ENCODE measurements around the gene U2AF1L4. TPM values are rescaled to one million over a fixed set of nuclear protein-coding genes. Genes with fewer than 3 reads are reported as not detected.

U2AF1L4 gene
- total RNA-seq, 1 donor from 2014 or later = 19.4 TPM

GRCh38 chr19:35777086-35777841, 32.0 kb upstream of the U2AF1L4 start:
- no peaks in the 10 kb centered on the region for H3K36me3 Mint-ChIP-seq (ENCODE audit: low read depth)
- peaks cover 9% of the 10 kb centered on the region for H3K27me3 Mint-ChIP-seq (ENCODE audit: low read depth)
- H3K9me3 Mint-ChIP-seq = no peaks in the 10 kb centered on the region
- DNase-seq (ENCODE audit: low read depth, low spot score) = peak; percentile 44
- peak overlapping the region; percentile 23 for H3K27ac Mint-ChIP-seq (ENCODE audit: unreplicated experiment)
- TF ChIP-seq, protein P1, sequence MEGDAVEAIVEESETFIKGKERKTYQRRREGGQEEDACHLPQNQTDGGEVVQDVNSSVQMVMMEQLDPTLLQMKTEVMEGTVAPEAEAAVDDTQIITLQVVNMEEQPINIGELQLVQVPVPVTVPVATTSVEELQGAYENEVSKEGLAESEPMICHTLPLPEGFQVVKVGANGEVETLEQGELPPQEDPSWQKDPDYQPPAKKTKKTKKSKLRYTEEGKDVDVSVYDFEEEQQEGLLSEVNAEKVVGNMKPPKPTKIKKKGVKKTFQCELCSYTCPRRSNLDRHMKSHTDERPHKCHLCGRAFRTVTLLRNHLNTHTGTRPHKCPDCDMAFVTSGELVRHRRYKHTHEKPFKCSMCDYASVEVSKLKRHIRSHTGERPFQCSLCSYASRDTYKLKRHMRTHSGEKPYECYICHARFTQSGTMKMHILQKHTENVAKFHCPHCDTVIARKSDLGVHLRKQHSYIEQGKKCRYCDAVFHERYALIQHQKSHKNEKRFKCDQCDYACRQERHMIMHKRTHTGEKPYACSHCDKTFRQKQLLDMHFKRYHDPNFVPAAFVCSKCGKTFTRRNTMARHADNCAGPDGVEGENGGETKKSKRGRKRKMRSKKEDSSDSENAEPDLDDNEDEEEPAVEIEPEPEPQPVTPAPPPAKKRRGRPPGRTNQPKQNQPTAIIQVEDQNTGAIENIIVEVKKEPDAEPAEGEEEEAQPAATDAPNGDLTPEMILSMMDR (conservative IDR thresholded peaks at IDR 0.05) = no peak
- peak overlapping the region; percentile 87 for H3K4me3 Mint-ChIP-seq
- peaks cover 34% of the 10 kb centered on the region for H3K4me1 Mint-ChIP-seq

GRCh38 chr19:35776102-35776788, 31.0 kb upstream of the U2AF1L4 start:
- no peaks in the 10 kb centered on the region for H3K36me3 Mint-ChIP-seq (ENCODE audit: low read depth)
- H3K4me1 Mint-ChIP-seq = peaks cover 34% of the 10 kb centered on the region
- H3K27ac Mint-ChIP-seq (ENCODE audit: unreplicated experiment) = peak overlapping the region; percentile 78
- H3K9me3 Mint-ChIP-seq = no peaks in the 10 kb centered on the region
- TF ChIP-seq, protein P1 (conservative IDR thresholded peaks at IDR 0.05) = no peak
- peak overlapping the region; percentile 87 for H3K4me3 Mint-ChIP-seq
- peaks cover 9% of the 10 kb centered on the region for H3K27me3 Mint-ChIP-seq (ENCODE audit: low read depth)
- peak; percentile 31 for DNase-seq (ENCODE audit: low read depth, low spot score)

GRCh38 chr19:35775298-35776101, 30.3 kb upstream of the U2AF1L4 start, which contains the start of gene ARHGAP33:
Gene ARHGAP33 (plus strand): TSS chr19:35775564. CDS start chr19:35775659, 95 bp downstream.
- peaks cover 34% of the 10 kb centered on the region for H3K4me1 Mint-ChIP-seq
- H3K27ac Mint-ChIP-seq (ENCODE audit: unreplicated experiment) = peak within 1 kb of the TSS; percentile 78

DNA sequence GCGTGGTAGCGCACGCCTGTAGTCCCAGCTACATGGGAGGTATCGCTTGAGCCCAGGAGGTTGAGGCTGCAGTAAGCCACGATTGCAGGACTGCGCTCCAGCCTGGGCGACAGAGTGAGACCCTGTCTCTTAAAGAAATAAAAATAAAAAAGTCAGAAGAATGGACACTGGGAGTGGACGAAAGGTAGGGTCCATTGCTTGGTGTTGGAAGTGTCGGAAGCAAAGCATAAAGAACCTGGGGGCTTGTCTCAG, 29.8 kb upstream of the U2AF1L4 start:
- Mint-ChIP-seq H3K4me1 (peaks cover 34% of the 10 kb centered on the region), H3K27me3 (ENCODE audit: low read depth) (peaks cover 9% of the 10 kb centered on the region), H3K27ac (ENCODE audit: unreplicated experiment) (no peak overlapping the region), H3K4me3 (peak overlapping the region; percentile 91), H3K9me3 (no peaks in the 10 kb centered on the region), H3K36me3 (ENCODE audit: low read depth) (peaks cover 2% of the 10 kb centered on the region)
- TF ChIP-seq, protein P1 (conservative IDR thresholded peaks at IDR 0.05) = no peak
- no peak for DNase-seq (ENCODE audit: low read depth, low spot score)

More at GRCh38 chr19:35775298-35776101, 30.3 kb upstream of the U2AF1L4 start, which contains the start of gene ARHGAP33:
- Mint-ChIP-seq H3K36me3 (ENCODE audit: low read depth) (no peaks in the 10 kb centered on the region), H3K4me3 (peak within 1 kb of the TSS; percentile 91), H3K9me3 (no peaks in the 10 kb centered on the region), H3K27me3 (ENCODE audit: low read depth) (peaks cover 9% of the 10 kb centered on the region)
- TF ChIP-seq, protein P1 (conservative IDR thresholded peaks at IDR 0.05) = no peak
- peak; percentile 100 for DNase-seq (ENCODE audit: low read depth, low spot score)

DNA sequence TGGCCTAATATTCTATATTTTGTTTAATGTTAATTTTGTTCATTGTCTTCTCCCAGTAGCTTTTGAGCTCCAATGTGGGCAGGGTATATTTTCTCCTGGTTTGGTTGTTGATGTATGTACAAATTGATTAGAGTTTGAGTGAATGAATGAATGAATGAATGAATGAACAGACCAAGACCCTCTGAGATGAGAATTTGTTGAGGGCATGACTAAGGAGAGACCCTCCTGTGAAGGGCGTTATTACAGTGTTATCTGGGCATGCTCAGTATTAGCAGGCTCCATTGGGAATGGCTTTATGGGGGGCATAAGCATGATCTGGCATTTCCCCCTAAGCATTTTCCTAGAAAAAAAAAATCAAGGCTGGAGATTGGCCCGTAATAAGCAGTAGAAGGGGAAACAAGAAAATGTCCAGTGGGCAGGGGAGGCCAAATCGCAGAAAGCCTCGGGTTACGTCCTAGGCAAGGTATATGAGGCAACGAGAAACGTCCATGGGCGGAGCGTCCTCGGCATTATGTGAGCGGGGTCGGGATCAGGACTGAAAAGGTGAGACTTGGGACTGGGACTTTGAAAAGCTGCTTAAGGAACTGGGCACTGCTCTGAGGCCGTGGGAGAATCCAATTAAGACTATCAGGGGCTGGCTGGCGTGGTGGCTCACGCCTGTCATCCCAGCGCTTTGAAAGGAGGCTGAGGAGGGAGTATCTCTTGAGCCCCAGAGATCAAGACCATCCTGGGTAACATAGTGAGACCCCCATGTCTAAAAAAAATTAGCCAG, 29.2 kb upstream of the U2AF1L4 start:
- no peak for DNase-seq (ENCODE audit: low read depth, low spot score)
- Mint-ChIP-seq H3K27ac (ENCODE audit: unreplicated experiment) (no peak overlapping the region), H3K9me3 (no peaks in the 10 kb centered on the region), H3K27me3 (ENCODE audit: low read depth) (peaks cover 9% of the 10 kb centered on the region), H3K4me1 (peaks cover 34% of the 10 kb centered on the region), H3K36me3 (ENCODE audit: low read depth) (peaks cover 2% of the 10 kb centered on the region), H3K4me3 (peak overlapping the region; percentile 91)
- TF ChIP-seq, protein P1 (conservative IDR thresholded peaks at IDR 0.05) = no peak

All from neural crest cell (in vitro differentiated cells).